ENCODE results near the gene ASGR2.
"Not testable (repeated sequence)": the region's sequence is repeated elsewhere in the genome, so short reads cannot be mapped to it uniquely, and the experiment has no call there.

The ASGR2 gene

DNA sequence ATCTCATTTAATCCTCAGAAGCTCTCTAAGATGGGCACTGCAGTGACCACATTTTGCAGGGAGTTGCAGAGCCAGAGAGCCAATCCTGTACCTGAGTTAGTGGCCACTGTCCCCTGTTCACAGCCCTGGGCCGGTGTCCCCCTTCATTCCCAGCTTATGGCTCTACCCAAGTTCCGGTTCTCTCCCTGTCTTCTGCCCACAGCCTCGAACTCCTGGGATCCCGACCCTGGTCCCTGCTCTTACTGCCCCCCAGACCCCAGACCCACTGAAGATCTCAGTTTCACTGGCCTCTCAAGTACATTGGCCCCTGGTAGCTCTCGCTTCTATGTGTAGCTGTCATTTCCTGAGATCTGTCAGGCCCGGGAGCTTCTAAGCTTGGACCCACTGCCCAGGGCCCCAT lies 12.2 kb downstream of the ASGR2 start:
- H3K27ac ChIP-seq, result no peak overlapping the region
- TF ChIP-seq, protein P1, sequence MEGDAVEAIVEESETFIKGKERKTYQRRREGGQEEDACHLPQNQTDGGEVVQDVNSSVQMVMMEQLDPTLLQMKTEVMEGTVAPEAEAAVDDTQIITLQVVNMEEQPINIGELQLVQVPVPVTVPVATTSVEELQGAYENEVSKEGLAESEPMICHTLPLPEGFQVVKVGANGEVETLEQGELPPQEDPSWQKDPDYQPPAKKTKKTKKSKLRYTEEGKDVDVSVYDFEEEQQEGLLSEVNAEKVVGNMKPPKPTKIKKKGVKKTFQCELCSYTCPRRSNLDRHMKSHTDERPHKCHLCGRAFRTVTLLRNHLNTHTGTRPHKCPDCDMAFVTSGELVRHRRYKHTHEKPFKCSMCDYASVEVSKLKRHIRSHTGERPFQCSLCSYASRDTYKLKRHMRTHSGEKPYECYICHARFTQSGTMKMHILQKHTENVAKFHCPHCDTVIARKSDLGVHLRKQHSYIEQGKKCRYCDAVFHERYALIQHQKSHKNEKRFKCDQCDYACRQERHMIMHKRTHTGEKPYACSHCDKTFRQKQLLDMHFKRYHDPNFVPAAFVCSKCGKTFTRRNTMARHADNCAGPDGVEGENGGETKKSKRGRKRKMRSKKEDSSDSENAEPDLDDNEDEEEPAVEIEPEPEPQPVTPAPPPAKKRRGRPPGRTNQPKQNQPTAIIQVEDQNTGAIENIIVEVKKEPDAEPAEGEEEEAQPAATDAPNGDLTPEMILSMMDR (conservative IDR thresholded peaks at IDR 0.05), result no peak

DNA sequence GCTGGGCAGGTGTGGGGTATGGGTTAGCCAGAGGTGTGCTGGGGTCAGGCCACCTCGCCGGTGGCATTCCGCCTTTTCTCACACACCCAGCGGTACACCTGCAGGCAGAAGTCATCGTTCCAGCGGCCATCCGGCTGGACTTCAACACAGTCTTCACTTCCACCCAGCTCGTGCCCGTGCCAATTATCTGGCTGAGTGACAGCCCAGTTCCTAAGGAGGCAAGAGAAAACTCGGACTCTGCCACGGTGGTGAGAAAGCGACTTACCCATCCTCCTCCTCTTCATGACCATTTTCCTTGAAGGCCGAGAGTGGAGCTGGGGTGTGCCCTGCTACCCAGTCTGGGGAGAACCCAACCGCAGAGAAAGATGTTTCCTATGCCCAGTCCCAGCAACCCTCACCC lies 13.1 kb downstream of the ASGR2 start:
- H3K27ac ChIP-seq, result no peak overlapping the region

DNA sequence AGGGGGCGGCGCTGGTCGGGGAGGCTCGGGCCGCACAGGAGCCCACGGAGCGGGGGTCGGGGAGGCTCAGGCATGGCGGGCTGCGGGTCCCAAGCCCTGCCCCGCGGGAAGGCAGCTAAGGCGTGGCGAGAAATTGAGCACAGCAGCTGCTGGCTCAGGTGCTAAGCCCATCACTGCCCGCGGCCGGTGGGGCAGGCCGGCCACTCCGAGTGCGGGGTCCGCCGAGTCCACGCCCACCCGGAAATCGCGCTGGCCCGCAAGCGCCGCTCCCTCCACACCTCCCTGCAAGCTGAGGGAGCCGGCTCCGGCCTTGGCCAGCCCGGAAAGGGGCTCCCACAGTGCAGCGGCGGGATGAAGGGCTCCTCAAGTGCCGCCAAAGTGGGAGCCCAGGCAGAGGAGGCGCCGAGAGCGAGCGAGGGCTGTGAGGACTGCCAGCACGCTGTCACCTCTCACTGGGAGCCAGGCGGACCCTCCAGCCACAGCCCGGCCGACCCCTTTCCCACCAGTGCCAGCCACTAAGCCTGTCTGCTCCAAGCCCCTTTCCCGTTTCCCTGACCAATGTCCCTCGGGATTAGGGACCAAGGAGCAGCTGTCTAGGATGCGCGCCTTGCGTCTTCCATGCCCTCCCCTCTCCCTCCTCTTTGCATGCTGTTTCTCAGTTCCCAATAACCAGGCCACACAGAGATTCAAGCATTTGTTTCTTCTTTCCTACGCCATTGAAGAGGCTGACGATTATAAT lies 13.8 kb downstream of the ASGR2 start:
- H3K27ac ChIP-seq, result not testable (repeated sequence)

More for the DNA sequence above, 13.1 kb downstream of the ASGR2 start:
- TF ChIP-seq, protein P1 (conservative IDR thresholded peaks at IDR 0.05), result no peak

DNA sequence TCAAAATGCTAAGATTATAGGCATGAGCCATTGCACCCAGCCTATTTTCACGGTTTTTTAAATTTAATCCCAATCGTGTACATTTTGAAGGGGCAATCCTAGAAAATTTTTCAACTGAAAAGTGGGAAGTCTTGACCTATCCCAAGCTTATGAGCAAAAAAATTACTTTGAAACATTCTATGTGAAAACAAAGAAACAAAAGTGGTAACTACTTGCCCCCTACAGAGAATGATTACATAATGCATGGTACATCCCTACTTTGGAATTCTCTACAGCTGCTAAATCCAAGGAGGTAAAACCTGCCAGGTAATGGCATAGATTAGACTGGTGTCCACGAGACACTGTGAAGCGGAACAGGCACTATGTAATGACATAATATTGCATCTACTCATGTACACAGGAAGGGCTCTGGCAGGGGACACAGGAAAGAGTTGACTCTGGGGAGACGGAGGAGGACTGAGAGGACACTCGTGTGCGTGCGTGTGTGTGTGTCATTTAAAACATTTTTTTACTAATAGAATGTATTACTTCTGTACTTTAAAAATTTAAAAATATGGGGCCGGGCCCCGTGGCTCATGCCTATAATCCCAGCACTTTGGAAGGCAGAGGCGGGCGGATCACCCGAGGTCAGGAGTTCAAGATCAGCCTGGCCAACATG lies 15.7 kb downstream of the ASGR2 start:
- H3K27ac ChIP-seq, result no peak overlapping the region
- TF ChIP-seq, protein P1 (conservative IDR thresholded peaks at IDR 0.05), result no peak

DNA sequence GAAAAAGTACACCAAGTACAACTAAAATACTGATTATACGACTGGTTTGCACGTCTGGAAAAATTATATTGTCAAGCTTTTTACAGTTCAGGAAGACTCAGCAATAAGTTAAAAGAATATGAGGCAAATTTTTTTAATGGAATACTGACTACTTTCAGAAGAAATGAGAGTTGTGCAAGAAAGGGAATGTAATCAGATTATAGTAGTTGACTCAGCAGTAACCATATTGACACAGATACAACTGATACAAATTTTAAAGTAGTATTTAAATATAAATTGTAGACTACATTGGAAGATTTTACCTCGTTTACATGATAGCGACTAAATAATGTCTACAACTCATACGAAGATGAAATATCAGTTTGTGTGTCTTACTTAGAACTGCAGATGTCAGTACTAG lies 16.7 kb downstream of the ASGR2 start:
- H3K27ac ChIP-seq, result no peak overlapping the region
- TF ChIP-seq, protein P1 (conservative IDR thresholded peaks at IDR 0.05), result no peak

DNA sequence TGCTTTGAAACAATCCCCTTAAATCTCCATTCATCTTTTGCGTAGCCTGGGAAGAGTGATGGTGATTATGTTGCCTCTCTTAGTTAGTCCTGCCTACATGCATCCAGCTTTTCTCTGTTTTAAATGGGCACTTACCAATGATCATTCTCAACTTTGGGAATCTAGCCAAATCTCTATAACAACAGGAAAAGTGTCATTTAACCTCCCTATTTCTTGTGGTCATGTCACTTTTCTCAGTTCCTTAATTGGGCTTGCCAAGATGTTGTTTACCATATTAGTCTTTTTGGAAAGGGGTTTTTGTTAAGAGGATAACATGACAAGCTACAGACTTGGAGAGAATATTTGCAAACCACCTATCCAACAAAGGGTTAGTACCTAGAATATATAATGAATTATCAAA lies 19.0 kb downstream of the ASGR2 start:
- TF ChIP-seq, protein P1 (conservative IDR thresholded peaks at IDR 0.05), result no peak
- no peak overlapping the region for H3K27ac ChIP-seq

DNA sequence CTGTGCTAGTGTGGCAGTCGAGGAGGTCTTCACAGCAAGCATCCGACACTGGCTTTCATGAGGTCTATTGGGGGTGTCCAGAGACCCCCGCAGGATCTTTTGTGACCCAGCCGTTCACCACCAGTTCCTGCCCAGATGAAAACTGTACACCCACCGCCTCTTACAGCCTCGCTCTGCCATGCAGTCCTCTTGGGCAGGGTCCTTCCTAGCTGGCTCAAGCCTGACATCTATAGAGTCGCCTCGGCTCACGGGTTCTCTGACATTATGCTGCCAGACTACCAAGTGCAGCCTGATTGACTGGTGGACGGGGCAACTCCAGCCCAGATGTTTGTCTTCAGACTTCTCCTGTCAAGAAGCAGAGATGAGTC lies 20.0 kb downstream of the ASGR2 start:
- TF ChIP-seq, protein P1 (conservative IDR thresholded peaks at IDR 0.05), result no peak
- no peak overlapping the region for H3K27ac ChIP-seq

DNA sequence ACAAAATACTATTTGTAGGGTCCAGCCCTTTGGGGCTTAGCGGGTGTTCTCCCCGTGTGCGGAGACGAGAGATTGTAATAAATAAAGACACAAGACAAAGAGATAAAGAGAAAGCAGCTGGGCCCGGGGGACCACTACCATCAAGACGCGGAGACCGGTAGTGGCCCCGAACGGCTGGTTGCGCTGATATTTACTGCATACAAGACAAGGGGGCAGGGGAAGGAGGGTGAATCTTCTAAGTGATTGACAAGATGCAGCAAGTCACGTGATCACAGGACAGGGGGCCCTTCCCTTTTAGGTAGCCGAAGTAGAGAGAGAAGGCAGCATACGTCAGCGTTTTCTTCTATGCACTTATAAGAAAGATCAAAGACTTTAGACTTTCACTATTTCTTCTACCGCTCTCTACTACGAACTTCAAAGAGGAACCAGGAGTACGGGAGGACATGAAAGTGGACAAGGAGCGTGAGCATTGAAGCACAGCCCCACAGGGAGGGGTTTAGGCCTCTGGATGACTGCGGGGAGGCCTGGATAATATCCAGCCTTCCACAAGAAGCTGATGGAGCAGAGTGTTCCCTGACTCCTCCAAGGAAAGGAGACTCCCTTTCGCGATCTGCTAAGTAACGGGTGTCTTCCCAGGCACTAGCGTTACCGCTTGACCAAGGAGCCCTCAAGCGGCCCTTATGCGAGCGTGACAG lies 23.2 kb downstream of the ASGR2 start:
- not testable (repeated sequence) for H3K27ac ChIP-seq

DNA sequence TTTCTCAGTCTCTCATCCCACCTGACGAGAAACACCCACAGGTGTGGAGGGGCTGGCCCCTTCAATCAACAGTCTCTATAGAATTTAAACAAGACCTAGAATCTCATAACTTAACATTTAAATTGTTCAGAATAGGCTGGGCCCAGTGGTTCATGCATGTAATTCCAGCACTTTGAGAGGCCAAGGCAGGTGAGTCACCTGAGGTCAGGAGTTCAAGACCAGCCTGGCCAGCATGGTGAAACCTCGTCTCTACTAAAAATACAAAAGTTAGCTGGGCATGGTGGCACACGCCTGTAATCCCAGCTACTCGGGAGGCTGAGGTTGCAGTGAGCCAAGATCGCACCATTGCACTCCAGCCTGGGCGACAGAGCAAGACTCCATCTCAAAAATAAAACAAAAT lies 25.1 kb downstream of the ASGR2 start:
- peak overlapping the region; percentile 69 for H3K27ac ChIP-seq

DNA sequence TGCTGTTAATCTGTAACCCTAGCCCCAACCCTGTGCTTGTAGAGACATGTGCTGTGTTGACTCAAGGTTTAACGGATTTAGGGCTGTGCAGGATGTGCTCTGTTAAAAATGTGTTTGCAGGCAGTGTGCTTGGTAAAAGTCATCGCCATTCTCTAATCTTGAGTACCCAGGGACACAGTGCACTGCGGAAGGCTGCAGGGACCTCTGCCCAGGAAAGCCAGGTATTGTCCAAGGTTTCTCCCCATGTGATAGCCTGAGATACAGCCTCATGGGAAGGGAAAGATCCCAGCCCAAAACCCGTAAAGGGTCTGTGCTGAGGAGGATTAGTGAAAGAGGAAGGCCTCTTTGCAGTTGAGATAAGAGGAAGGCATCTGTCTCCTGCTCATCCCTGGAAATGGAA lies 26.2 kb downstream of the ASGR2 start:
- peak overlapping the region; percentile 69 for H3K27ac ChIP-seq
